HG03521 (cell line): ENCODE results near the gene CT45A1.
A peak's percentile ranks its signal among the peaks of the same experiment; 100 is the strongest.
"Not testable (repeated sequence)": the region's sequence is repeated elsewhere in the genome, so short reads cannot be mapped to it uniquely, and the experiment has no call there.

Experiments
- ATAC-seq: cut with Tn5 transposase; IDR thresholded peaks from one replicate; pipeline ENCODE4 v1.9.1; 2021; ENCODE audit warnings: mild to moderate bottlenecking, moderate library complexity; ENCODE audit not compliant: unreplicated experiment

The CT45A1 gene

DNA sequence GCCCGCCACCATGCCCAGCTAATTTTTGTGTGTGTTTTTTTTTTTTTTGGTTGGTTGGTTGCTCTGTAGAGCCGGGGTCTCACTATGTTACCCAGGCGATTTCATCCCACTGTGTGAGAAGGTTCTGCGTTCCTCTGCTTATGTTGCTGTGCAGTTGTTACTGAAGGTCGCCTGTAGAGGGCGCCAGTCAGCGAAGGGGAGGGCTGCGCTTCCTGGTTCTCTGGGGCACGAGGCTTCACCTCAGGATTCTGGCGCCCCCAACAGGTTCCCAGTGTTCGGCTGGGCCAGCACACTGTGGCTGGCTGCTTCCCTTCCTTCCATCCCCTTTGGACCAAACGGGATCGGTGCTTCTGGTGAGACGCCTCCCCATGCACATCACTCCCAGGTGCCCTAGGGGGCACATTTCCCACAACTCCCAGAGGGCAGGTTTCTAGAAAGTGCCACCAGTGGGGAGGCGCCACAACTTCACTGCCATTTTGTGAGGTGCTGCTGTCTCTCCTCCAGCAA, at the start of gene CT45A1:
CT45A1 (plus strand) TSS at position 457 of the 507 bp plus-strand sequence. CDS start 5,302 bp downstream, outside the sequence.
- not testable (repeated sequence) for ATAC-seq

DNA sequence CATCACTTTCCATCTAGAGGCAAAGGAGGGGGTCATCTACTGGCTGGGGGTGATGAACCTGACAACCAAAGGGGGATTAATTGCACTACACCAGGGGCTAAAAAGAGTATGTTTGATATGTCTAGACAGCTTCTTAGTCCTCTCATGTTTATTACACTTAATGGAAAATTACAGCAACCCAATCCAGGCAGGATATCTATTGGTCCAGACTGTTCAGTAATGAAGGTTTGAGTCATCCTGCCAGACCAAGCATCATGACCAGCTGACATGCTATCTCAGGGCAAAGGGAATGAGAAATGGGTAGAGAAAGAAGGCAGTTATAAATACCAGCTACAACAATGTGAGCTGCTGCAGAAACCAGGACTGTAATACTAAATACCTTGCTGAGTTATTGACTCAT, 40.5 kb upstream of the CT45A1 start:
- not testable (repeated sequence) for ATAC-seq

- ATAC-seq, result no peak
Observed at GRCh38 chrX:135688137-135688536, 25.3 kb upstream of the CT45A1 start.

GRCh38 chrX:135695471-135695870, 18.0 kb upstream of the CT45A1 start:
- no peak for ATAC-seq

DNA sequence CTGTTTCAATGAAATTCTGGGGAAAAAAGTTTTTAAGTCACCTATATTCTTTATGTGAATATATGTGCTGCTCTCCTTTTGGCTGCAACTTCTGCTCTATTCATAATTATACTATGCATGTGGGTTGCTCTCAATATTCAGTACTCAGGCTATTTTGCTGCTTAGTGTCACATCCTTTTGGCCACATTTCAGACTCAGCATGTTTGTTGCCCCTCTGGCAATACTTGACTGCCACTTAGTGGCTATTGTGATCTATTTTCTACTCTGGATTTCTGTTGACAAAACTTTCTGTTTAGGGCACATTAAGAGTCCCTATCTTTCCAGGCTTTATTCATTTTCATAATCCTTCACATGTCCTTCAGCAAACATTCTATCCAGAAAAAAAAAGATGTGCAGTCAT, 15.8 kb upstream of the CT45A1 start:
- no peak for ATAC-seq

DNA sequence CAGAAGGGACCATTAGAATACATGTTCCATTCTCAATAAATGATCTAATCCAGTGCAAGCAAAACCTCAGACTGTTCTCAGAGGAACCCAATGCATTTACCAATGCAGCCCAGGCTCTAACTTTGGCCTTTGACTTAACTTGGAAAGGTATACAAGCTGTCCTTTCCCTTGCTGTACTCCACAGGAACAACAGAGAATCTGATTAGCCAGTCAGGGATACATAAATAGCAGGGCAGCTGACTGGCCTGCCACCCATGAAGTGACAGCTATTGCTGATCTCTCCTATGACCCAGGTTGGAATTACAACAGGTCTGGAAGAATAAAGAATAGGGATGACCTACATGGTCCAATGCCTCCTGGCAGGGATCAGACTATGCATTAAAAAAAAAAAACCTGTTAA, 14.5 kb upstream of the CT45A1 start:
- no peak for ATAC-seq

DNA sequence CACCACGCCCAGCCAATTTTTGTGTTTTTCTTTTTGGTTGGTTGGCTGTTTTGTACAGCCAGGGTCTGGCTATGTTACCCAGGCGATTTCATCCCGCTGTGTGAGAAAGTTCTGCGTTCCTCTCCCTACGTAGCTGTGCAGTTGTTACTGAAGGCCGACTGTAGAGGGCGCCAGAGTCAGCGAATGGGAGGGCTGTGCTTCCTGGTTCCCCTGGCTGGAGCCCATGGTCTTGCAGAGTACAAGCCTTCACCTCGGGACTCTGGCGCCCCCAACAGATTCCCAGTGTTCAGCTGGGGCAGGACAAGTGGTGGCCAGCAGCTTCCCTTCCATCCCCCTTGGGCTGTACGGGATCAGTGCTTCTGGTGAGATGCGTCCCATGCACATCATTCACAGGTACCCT, 5.6 kb upstream of the CT45A1 start:
- no peak for ATAC-seq

GRCh38 chrX:135713795-135714194, 356 bp downstream of the CT45A1 start:
- no peak for ATAC-seq

- ATAC-seq, result not testable (repeated sequence)
Observed at GRCh38 chrX:135734666-135735065, 21.2 kb downstream of the CT45A1 start.

DNA sequence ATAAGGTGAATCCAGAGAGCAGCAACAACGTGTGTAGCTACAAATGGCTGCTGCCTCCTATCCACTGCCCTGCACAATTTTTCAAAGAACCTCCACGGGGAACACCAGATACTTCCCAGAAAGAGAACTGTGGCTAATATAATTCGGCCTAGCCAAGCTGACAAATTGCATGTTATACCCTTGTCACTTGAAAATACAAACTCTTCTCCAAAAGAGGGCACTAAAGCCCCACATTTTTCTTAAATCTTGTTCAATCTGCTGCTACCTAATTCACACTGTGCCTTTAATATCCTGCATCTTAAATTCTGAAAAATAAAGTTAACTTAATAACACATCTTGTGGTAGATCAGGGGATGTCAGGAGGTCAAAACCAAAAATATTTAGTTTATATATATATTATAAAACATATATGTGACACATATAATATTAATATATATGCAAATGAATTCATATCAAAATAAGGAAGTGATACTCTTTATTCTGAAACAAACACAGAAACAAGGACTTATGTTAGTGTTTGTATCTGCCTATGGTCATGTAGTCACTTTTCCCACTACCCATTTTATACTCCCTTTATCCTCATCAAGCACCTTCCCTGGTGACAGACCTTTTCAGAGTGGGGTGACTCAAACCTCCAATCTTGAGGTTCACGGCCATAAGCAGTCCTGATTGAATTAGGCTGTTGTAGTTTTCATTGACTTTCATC, 24.1 kb downstream of the CT45A1 start:
- ATAC-seq, result no peak

GRCh38 chrX:135740681-135741149, 27.3 kb downstream of the CT45A1 start:
- ATAC-seq, result peak; percentile 51

DNA sequence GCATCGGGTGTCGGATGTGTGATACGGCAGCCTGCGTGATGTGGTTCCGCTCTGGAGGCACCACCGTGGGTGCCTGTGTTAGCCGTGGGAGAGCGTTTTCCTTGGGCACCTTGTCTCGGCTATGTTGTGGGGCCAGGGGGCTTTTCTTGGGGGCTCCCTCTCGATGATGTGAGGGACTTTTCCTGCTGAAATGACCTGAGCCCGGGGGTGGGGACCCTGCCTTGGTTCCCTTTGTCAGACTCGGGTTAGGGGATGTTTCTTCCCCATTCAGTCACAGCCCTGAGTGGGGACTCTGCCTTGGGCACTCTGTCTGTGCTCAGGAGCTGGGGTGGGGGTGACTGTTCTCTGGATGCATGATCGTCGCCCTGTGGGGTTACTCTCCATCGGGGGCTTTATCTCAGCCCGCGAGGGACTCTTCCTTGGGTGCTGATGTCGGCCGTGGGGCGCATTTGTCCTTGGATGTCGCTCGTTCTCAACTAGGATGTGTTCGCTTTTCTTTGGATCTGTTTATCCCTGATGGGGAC, 27.8 kb downstream of the CT45A1 start:
- ATAC-seq, result no peak

- not testable (repeated sequence) for ATAC-seq
Observed at GRCh38 chrX:135744739-135745138, 31.3 kb downstream of the CT45A1 start.

- ATAC-seq, result not testable (repeated sequence)
Observed at GRCh38 chrX:135768091-135768490, 54.7 kb downstream of the CT45A1 start, which contains the start of gene CT45A3. TSS of gene CT45A3 (minus strand) at chrX:135768191. CDS start at chrX:135764444, 3,747 bp downstream.
